Psoas muscle (tissue), 8 donors: Measurements from ENCODE around the gene ZFC3H1. TPM values are rescaled to one million over a fixed set of nuclear protein-coding genes. Genes with fewer than 3 reads are reported as not detected.

Experiments
- ATAC-seq, 4 donors: fragments of 200-7000 bp; cut with Tn5 transposase; one replicate each; pipeline ENCODE4 v1.9.1; 2020; ENCODE audit warnings: moderate library complexity in 3 of 4, mild to moderate bottlenecking in 2 of 4
- DNase-seq, 2 donors: peaks; one replicate each; pipeline ENCODE4 v3.0.0-alpha.2; 2020
- H3K27ac ChIP-seq: fragments of 200-600 bp; one replicate; pipeline ENCODE4 v1.8.0; 2022
- H3K27me3 ChIP-seq, 3 donors: fragments of 200-600 bp in 1 of 3; one replicate each; pipeline versions ENCODE4 v1.6.1 to v1.8.0; 2013 to 2022; ENCODE audit warnings: low read length in 2 of 3, mild to moderate bottlenecking in 2 of 3, moderate library complexity in 1 of 3; ENCODE audit not compliant: insufficient read depth in 3 of 3
- H3K36me3 ChIP-seq, 2 donors: fragments of 200-600 bp in 1 of 2; one replicate each; pipeline versions ENCODE4 v1.6.1 to v1.8.0; 2013 to 2022; ENCODE audit warnings: low read depth in 1 of 2, mild to moderate bottlenecking in 1 of 2, moderate library complexity in 1 of 2; ENCODE audit not compliant: insufficient read depth in 1 of 2
- H3K4me1 ChIP-seq: fragments of 200-600 bp; one replicate; pipeline ENCODE4 v1.8.0; 2022
- H3K4me3 ChIP-seq: fragments of 200-600 bp; one replicate; pipeline ENCODE4 v1.8.0; 2022; ENCODE audit warnings: mild to moderate bottlenecking
- H3K9me3 ChIP-seq: fragments of 200-600 bp; one replicate; pipeline ENCODE4 v1.8.0; 2022
- WGBS, 3 donors: extraction: QIAGEN DNeasy Blood & Tissue Kit; methylation state at CpG; one replicate each; pipeline versions ENCODE4 v1.1.6 to v1.1.7; 2013; 5-methylcytosine and 5-hydroxymethylcytosine counted together
- intact Hi-C, 2 donors: fragments of 100-400 bp; cut with DNase I; formaldehyde crosslinking; loops; one replicate each; pipeline versions ENCODE4 v1.11.0 to v1.14.2; 2022
- polyA plus RNA-seq, 3 donors: library from polyadenylated mRNA; stranded (reverse); fragments of 200-250 nt; gene quantifications; one replicate each; pipeline ENCODE4 v1.2.3, GENCODE V29; 2013
- total RNA-seq, 4 donors: library from RNA; stranded (reverse); fragmentation: NEBNext Ultra II Directional in 2 of 4; extraction: Animal tissue kit (Norgen Biotek cat#: 25700) in 2 of 4; gene quantifications; one replicate each; pipeline versions ENCODE4 v1.2.1 to v1.2.4, GENCODE V29; 2021 to 2023
- TF ChIP-seq, protein P1 (sequence below): fragments of 200-600 bp; IDR thresholded peaks from one replicate; pipeline ENCODE4 v1.8.0; 2022; ENCODE audit warnings: antibody characterized with exemption
- donor health status: healthy with polysubstance abuse.
- donor health status: DM: no; HTN: no; CAD: no; lungs with moderate emphysema.
- donor health status: Bipolar disorder and iron deficiency.
- donor health status: healthy.
- donor health status: DM: yes; HTN: yes; CAD: no.
- donor health status: DM: no; HTN: no; CAD: no.
- donor health status: DM: no; HTN: no; CAD: no.
- donor health status: DM: yes; HTN: yes; CAD: no.

Gene ZFC3H1
- total and polyA plus RNA-seq, 7 donors: 5.5 to 18.1 (median 13.0) TPM

DNA sequence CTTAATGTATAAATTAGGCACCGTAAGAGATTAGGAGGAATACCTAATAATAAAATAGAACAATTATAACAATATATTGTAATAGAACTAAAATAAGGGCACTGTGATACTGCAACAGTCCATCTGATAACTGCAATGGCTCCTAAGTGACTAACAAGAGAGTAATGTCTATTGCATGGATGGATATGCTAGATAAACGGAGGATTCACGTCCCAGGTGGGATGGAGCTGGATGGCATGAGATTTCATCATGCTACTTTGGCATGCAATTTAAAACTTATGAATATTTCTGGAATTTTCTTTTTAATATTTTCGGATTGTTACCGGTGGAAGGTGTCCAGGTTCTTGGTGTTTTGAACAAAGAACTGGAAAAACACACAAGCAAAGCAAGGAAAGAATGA is 20.0 kb upstream of the ZFC3H1 start:
- no peaks in the 10 kb centered on the region for H3K36me3 ChIP-seq
- 82 to 88% (median 84%) methylated on average over 5 of the region's 5 CpGs for WGBS, 3 donors
- peaks cover 15% of the 10 kb centered on the region for H3K4me1 ChIP-seq
- no peak overlapping the region for H3K27ac ChIP-seq
- intact Hi-C loops: no loop called here
- TF ChIP-seq, protein P1, sequence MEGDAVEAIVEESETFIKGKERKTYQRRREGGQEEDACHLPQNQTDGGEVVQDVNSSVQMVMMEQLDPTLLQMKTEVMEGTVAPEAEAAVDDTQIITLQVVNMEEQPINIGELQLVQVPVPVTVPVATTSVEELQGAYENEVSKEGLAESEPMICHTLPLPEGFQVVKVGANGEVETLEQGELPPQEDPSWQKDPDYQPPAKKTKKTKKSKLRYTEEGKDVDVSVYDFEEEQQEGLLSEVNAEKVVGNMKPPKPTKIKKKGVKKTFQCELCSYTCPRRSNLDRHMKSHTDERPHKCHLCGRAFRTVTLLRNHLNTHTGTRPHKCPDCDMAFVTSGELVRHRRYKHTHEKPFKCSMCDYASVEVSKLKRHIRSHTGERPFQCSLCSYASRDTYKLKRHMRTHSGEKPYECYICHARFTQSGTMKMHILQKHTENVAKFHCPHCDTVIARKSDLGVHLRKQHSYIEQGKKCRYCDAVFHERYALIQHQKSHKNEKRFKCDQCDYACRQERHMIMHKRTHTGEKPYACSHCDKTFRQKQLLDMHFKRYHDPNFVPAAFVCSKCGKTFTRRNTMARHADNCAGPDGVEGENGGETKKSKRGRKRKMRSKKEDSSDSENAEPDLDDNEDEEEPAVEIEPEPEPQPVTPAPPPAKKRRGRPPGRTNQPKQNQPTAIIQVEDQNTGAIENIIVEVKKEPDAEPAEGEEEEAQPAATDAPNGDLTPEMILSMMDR: no peak
- no peaks in the 10 kb centered on the region for H3K9me3 ChIP-seq
- H3K4me3 ChIP-seq: no peak overlapping the region
- ATAC-seq (no peak), DNase-seq (no peak)
- H3K27me3 ChIP-seq: no peaks in the 10 kb centered on the region

DNA sequence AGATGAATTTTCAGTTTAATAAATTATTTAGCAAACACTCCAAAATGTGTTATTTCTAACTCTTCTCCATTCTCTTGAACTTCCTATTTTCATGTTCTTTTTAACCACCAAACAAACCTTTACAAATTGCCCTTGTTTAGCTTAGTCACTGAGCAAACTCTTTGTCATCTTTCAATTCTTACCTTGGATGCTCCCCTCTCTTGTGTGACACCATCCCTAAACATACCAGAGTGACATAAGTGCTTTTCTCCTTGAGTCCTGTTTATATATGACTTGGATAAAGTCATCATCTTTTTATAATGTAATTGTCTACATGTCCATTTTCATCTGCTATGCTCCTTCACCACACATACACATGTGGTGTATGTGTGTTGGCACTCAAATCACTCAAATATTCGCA is 18.8 kb upstream of the ZFC3H1 start:
- Histone ChIP-seq H3K9me3 (no peaks in the 10 kb centered on the region), H3K4me1 (peaks cover 4% of the 10 kb centered on the region), H3K4me3 (no peak overlapping the region), H3K27me3 (no peaks in the 10 kb centered on the region), H3K36me3 (no peaks in the 10 kb centered on the region), H3K27ac (peak overlapping the region; percentile 43)
- intact Hi-C loops: no loop called here
- WGBS, 3 donors: 85 to 92% (median 90%) methylated on average over 1 of the region's 1 CpG
- TF ChIP-seq, protein P1: no peak
- ATAC-seq (peak in 2 of 4 donors; percentile 9 to 22), DNase-seq (no peak)

DNA sequence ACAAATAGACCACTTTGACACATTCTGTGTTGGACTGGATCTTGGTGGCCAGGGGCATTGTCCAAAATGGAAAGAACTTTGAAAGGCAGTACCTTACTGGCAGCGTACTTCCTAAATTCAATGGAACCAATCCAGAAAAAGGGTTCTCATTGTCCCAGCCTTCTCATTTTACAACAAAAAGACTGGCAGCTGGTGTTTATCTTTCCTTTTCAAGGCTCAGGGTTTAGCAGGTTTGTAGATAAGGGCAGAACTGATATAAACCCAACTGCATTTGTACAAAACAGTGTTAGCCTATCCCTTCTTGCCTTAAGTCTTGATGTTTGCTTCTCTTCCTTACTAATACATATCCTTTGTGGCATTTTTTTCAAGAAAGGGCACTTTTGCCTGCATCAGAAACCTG is 8.2 kb upstream of the ZFC3H1 start:
- H3K27me3 ChIP-seq: no peaks in the 10 kb centered on the region
- H3K4me3 ChIP-seq: no peak overlapping the region
- ATAC-seq (no peak), DNase-seq (no peak)
- H3K9me3 ChIP-seq: no peaks in the 10 kb centered on the region
- H3K4me1 ChIP-seq: no peaks in the 10 kb centered on the region
- TF ChIP-seq, protein P1: no peak
- no peak overlapping the region for H3K27ac ChIP-seq
- 60 to 84% (median 62%) methylated on average over 1 of the region's 1 CpG for WGBS, 3 donors
- intact Hi-C loops: no loop called here
- no peaks in the 10 kb centered on the region for H3K36me3 ChIP-seq

DNA sequence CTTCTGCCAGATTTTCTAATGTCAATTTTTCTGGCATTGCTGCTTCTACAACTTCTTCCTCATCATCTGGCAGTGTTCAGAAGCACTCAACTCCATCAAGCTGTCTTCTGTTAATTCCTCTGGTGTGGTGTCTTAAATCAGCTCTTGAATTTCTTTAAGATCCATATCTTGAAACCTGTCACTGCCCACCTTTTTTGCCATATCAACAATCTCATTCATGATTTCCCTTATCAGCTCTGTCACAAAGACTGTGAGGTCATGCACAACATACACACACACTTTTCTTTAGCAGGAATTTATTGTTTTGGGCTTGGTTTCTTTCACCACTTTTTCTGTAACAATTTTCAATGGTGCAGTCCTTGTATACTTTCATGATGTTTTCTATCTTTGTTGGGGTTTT is 7.7 kb upstream of the ZFC3H1 start:
- H3K9me3 ChIP-seq: no peaks in the 10 kb centered on the region
- TF ChIP-seq, protein P1: no peak
- intact Hi-C loops: no loop called here
- no peaks in the 10 kb centered on the region for H3K27me3 ChIP-seq
- DNase-seq: no peak
- no peak overlapping the region for H3K27ac ChIP-seq
- H3K4me1 ChIP-seq: no peaks in the 10 kb centered on the region
- H3K36me3 ChIP-seq: no peaks in the 10 kb centered on the region
- ATAC-seq: no peak
- H3K4me3 ChIP-seq: no peak overlapping the region

DNA sequence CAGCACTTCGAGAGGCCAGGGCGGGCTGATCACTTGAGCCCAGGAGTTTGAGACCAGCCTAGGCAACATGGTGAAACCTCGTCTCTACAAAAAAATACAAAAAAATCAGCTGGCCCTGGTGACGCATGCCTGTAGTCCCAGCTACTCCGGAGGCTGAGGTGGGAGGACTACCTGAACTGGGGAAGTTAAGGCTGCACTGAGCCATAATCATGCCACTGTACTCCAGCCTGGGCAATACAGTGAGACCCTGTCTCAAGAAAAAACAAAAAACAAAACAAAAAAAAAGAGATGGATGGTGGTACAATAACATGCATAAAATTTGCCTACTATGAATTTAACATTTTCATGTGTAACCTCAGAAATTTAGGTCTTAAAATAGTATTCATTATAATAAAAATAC is 2.6 kb upstream of the ZFC3H1 start:
- Histone ChIP-seq H3K27ac (no peak overlapping the region), H3K9me3 (no peaks in the 10 kb centered on the region), H3K4me1 (peaks cover 19% of the 10 kb centered on the region), H3K27me3 (no peaks in the 10 kb centered on the region), H3K36me3 (no peaks in the 10 kb centered on the region), H3K4me3 (no peak overlapping the region)
- intact Hi-C loops: loop anchor here (10.0 kb wide), 1 partner anchor 179 kb away; no protein-coding TSS in a partner anchor
- WGBS, 3 donors: 97 to 99% (median 99%) methylated on average over 5 of the region's 5 CpGs
- TF ChIP-seq, protein P1: no peak
- no peak for ATAC-seq
- DNase-seq: no peak
